22Rv1 (cell line): ENCODE data around the gene RB1.

Experiments used
- ZFX ChIP-seq: fragments of 450-650 bp; IDR thresholded peaks from 2 replicates; pipeline ENCODE4 v1.6.1; 2017; ENCODE audit warnings: antibody characterized with exemption, borderline replicate concordance
- TF ChIP-seq, protein P1 (sequence below): fragments of 450-650 bp; IDR thresholded peaks from 2 replicates; pipeline ENCODE4 v1.5.1; 2017; ENCODE audit warnings: mild to moderate bottlenecking

DNA sequence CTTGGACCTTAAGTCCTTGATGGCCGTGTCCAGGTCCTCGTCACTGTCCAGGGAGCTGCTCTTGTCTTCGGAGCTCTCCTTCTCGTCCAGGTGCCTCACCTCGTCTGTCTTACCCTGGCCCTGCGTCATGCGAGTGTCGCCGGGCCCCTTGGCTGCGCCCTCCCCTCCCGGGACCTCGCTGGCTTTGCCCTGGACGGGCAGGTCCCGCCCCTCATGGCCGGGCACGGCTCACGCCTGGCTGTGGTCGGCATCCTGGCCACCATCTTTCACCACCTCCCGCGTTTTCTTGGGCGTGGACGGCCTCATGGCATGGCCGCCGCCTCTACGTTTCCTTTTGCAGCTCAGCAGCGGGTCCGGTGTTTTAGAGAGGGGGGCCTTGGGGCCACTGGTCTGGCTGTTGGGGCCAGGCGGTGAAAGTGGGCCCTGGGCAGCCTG lies 14.8 kb downstream of the RB1 start:
- TF ChIP-seq, protein P1, sequence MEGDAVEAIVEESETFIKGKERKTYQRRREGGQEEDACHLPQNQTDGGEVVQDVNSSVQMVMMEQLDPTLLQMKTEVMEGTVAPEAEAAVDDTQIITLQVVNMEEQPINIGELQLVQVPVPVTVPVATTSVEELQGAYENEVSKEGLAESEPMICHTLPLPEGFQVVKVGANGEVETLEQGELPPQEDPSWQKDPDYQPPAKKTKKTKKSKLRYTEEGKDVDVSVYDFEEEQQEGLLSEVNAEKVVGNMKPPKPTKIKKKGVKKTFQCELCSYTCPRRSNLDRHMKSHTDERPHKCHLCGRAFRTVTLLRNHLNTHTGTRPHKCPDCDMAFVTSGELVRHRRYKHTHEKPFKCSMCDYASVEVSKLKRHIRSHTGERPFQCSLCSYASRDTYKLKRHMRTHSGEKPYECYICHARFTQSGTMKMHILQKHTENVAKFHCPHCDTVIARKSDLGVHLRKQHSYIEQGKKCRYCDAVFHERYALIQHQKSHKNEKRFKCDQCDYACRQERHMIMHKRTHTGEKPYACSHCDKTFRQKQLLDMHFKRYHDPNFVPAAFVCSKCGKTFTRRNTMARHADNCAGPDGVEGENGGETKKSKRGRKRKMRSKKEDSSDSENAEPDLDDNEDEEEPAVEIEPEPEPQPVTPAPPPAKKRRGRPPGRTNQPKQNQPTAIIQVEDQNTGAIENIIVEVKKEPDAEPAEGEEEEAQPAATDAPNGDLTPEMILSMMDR, result no peak
- TF ChIP-seq ZFX, result no peak
